Measurements from ENCODE around the gene GOLGA6B. TPM values are rescaled to one million over a fixed set of nuclear protein-coding genes. Genes with fewer than 3 reads are reported as not detected.
"Not testable (repeated sequence)": the region's sequence is repeated elsewhere in the genome, so short reads cannot be mapped to it uniquely, and the experiment has no call there.

Gene GOLGA6B
- polyA plus RNA-seq, 1 donor from 2014 or later, result not detected

- not testable (repeated sequence) for H3K9me3 Mint-ChIP-seq, H3K27ac Mint-ChIP-seq, H3K36me3 Mint-ChIP-seq, H3K4me1 Mint-ChIP-seq, H3K4me3 Mint-ChIP-seq, H3K27me3 Mint-ChIP-seq
These were observed 12.2 kb upstream of the GOLGA6B start for GRCh38 chr15:72642271-72642670.

GRCh38 chr15:72648631-72649253 lies 5.8 kb upstream of the GOLGA6B start:
- H3K4me3 Mint-ChIP-seq, H3K36me3 Mint-ChIP-seq, H3K27me3 Mint-ChIP-seq: not testable (repeated sequence)

GRCh38 chr15:72656014-72656413 lies 1.5 kb downstream of the GOLGA6B start:
- not testable (repeated sequence) for H3K4me1 Mint-ChIP-seq, H3K27me3 Mint-ChIP-seq, H3K27ac Mint-ChIP-seq, H3K4me3 Mint-ChIP-seq, H3K36me3 Mint-ChIP-seq, H3K9me3 Mint-ChIP-seq

More at GRCh38 chr15:72648631-72649253, 5.8 kb upstream of the GOLGA6B start:
- H3K4me1 Mint-ChIP-seq, H3K27ac Mint-ChIP-seq, H3K9me3 Mint-ChIP-seq: not testable (repeated sequence)

DNA sequence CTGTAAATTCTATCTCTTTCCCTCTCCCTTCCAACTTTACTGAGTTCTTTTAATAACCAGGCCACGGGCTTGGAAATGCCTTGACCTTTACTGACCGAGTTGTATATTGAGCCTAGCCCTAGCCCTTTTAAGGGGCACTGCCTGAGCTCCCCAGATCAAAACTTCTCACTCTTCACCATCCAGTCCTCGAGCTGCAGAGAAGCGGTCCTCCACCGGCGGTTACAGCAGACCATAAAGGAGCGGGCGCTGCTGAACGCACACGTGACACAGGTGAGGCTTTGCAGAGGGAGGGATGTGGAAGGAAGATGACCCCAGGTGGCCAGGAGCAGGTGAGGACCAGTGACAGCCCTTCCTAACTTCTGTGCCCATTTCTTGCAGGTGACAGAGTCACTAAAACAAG lies 6.6 kb downstream of the GOLGA6B start:
- H3K4me1 Mint-ChIP-seq, H3K4me3 Mint-ChIP-seq, H3K9me3 Mint-ChIP-seq, H3K27ac Mint-ChIP-seq, H3K27me3 Mint-ChIP-seq, H3K36me3 Mint-ChIP-seq: not testable (repeated sequence)

- not testable (repeated sequence) for H3K27ac Mint-ChIP-seq, H3K4me1 Mint-ChIP-seq, H3K36me3 Mint-ChIP-seq, H3K4me3 Mint-ChIP-seq, H3K27me3 Mint-ChIP-seq, H3K9me3 Mint-ChIP-seq
These were observed 9.4 kb downstream of the GOLGA6B start for GRCh38 chr15:72663931-72664330.

GRCh38 chr15:72665706-72666105 lies 11.2 kb downstream of the GOLGA6B start:
- H3K36me3 Mint-ChIP-seq, H3K27me3 Mint-ChIP-seq, H3K9me3 Mint-ChIP-seq, H3K4me1 Mint-ChIP-seq, H3K27ac Mint-ChIP-seq, H3K4me3 Mint-ChIP-seq: not testable (repeated sequence)

- H3K36me3 Mint-ChIP-seq, H3K4me1 Mint-ChIP-seq, H3K9me3 Mint-ChIP-seq, H3K27me3 Mint-ChIP-seq, H3K27ac Mint-ChIP-seq, H3K4me3 Mint-ChIP-seq: not testable (repeated sequence)
These were observed 15.3 kb downstream of the GOLGA6B start for GRCh38 chr15:72669803-72670202.

- not testable (repeated sequence) for H3K9me3 Mint-ChIP-seq, H3K36me3 Mint-ChIP-seq, H3K27me3 Mint-ChIP-seq, H3K4me1 Mint-ChIP-seq
- peak overlapping the region in 3 of 4 donors; percentile 77 to 96 (median 94) for H3K4me3 Mint-ChIP-seq
- peak overlapping the region in 1 of 3 donors; percentile 80 for H3K27ac Mint-ChIP-seq
These were observed 16.3 kb downstream of the GOLGA6B start for GRCh38 chr15:72670656-72671352.

DNA sequence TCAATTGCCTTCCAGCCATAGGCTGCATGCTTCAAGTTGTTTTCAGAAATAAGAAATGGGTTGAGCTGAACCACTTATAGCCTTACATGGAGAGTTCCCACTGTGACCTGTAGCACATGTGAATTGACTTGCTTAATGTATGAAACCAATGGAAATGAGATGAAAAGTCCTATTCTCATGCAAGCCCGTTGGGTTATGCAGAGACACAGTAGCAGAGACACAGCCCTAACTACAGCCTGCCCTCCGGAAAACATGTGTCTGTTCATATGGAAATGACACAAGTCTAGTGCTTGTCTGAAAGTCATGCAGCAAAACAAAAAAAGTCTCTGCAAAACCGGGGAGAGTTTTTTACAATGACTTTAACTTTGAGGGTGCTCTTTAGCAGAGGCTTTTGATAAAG lies 17.0 kb downstream of the GOLGA6B start:
- no peaks in the 10 kb centered on the region for H3K9me3 Mint-ChIP-seq
- no peak overlapping the region for H3K27ac Mint-ChIP-seq
- peaks cover 6% of the 10 kb centered on the region for H3K27me3 Mint-ChIP-seq
- peaks cover 0 to 6% (median 6%) of the 10 kb centered on the region in 3 donors for H3K4me1 Mint-ChIP-seq
- no peaks in the 10 kb centered on the region for H3K36me3 Mint-ChIP-seq
- H3K4me3 Mint-ChIP-seq, result peak overlapping the region in 1 of 4 donors; percentile 17

DNA sequence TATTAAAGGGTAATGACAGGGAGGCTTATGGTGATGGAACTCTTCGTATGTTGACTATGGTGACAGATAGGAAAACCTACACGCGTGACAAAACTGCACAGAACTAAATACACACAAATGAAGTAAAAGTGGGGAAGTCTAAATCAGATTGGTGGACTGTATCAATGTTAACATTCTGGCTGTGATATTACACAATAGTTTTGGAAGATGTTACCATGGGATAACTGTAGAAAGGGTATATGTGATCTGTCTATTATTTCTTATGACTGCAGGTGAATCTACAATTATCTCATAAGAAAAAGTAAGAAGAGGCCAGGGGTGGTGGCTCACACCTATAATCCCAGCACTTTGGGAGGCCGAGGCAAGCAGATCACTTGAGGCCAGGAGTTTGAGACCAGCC lies 22.3 kb downstream of the GOLGA6B start:
- Mint-ChIP-seq H3K27ac (peak overlapping the region in 1 of 3 donors; percentile 59), H3K27me3 (peaks cover 9% of the 10 kb centered on the region), H3K4me1 (peaks cover 0 to 3% (median 0%) of the 10 kb centered on the region in 3 donors), H3K36me3 (no peaks in the 10 kb centered on the region), H3K4me3 (no peak overlapping the region), H3K9me3 (no peaks in the 10 kb centered on the region)

DNA sequence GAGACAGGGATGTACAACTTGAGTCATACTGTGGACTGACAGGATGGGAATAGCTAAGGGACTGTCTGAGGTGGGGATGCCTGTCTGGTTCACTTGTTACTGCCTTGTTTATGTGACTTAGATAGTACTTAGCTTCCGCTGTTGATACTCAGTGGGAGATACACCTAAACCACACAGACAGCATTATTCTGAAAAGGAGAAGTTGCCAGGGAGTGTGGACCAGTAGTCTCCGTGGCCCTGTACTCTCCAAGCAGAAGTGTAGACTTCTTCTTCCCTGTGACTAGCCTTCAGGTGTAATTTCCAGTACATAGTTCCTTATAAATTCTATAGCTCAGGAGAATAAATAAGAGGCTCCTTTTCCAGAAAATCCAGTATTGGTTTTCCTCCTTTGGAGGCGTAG lies 26.4 kb downstream of the GOLGA6B start:
- H3K27me3 Mint-ChIP-seq, result peaks cover 6% of the 10 kb centered on the region
- H3K27ac Mint-ChIP-seq, result no peak overlapping the region
- no peaks in the 10 kb centered on the region for H3K36me3 Mint-ChIP-seq
- H3K4me1 Mint-ChIP-seq, result peaks cover under 1 to 13% (median 9%) of the 10 kb centered on the region in 3 donors
- no peaks in the 10 kb centered on the region for H3K9me3 Mint-ChIP-seq
- peak overlapping the region in 1 of 4 donors; percentile 60 for H3K4me3 Mint-ChIP-seq

- Mint-ChIP-seq H3K4me3 (peak overlapping the region in 1 of 4 donors; percentile 38), H3K27ac (peak overlapping the region in 1 of 3 donors; percentile 39), H3K4me1 (peaks cover 10 to 23% (median 19%) of the 10 kb centered on the region in 3 donors), H3K9me3 (no peaks in the 10 kb centered on the region), H3K27me3 (peaks cover 6% of the 10 kb centered on the region), H3K36me3 (no peaks in the 10 kb centered on the region)
These were observed 28.3 kb downstream of the GOLGA6B start for GRCh38 chr15:72682772-72683171.

DNA sequence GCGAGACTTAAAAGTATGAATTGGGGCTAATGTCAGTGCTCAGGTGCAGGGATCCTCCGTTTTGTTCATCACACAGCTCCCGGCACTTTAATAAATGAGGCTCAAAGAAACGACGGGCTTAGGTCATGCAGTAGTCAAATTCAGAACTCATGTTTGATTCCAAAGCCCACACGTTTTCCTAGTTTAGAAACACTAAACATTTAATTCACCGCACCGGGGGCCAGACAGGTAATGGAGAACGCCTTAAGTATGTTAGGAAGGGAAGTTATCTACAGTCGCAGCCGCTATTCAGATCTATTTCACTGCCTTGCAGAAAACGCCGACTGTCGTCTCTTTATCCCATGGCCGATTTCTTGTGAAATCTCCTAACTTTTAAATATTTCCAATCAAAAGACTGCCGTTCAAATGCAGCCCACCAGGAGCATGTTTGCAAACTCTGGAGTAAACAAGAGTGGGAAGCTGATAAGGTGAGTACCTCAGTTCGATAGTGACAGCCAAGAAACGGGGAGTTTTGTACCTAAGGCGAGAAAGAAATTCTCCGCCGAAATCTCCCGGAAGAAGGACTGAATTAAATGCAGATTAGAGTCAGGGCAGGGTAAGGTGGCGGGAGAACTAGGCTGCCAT lies 30.9 kb downstream of the GOLGA6B start:
- no peaks in the 10 kb centered on the region for H3K27me3 Mint-ChIP-seq
- H3K36me3 Mint-ChIP-seq, result no peaks in the 10 kb centered on the region
- peaks cover 10 to 23% (median 19%) of the 10 kb centered on the region in 3 donors for H3K4me1 Mint-ChIP-seq
- peak overlapping the region; percentile 96 to 97 (median 96) for H3K27ac Mint-ChIP-seq
- no peaks in the 10 kb centered on the region for H3K9me3 Mint-ChIP-seq
- H3K4me3 Mint-ChIP-seq, result peak overlapping the region; percentile 97 to 99 (median 99)

DNA sequence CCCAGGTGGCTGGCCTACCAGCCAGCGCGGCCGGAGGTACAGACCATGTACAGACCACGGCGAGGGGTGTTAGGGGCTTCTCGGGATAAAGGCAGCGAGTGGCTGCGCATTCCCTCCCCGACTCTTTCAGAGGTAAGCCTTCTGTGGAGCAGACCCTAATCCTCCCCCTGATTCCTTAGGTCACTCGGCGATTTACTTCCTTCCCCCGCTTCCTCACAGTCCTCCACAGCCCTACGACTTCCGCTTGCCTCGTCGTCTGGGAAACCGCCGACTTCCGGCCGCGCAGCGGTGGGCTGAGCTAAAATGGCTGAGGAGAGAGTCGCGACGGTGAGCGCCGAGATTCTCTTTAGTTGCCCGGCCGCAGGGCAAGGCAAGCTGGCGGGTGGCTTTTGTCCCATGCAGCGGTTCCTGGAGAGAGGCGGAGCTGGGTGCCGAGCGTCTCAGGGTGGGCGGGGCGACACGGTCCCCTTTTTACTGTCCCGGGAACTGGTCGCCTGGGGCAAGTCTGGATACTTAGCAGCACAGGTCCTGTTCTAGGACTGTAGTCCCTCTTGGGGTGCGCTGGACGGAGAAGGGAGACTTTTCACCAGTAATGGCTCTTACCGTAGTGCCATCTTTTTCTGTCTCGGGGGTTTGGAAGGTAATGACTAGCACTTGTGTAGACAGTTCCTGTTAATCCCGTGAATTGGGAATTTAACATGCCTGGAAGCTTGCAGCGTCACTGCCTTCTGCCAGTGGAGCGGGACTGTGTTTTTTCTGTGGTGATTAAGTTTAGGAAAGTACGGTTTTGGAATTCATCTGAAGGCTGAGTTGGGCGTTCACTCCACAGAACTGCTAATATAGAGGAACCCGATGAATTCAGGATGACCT lies 31.7 kb downstream of the GOLGA6B start, which contains the start of the genes BBS4 and HIGD2B:
Gene BBS4 (plus strand): TSS at position 283 of the 870 bp plus-strand sequence. CDS start 21 bp downstream, at position 304.
Gene HIGD2B (minus strand): TSS at position 258 of the 870 bp plus-strand sequence. CDS start 9,808 bp downstream, outside the sequence.
- H3K27ac Mint-ChIP-seq, result peak within 1 kb of the TSS; percentile 96 to 97 (median 96)
- H3K4me1 Mint-ChIP-seq, result peaks cover 10 to 23% (median 18%) of the 10 kb centered on the region in 3 donors
- no peaks in the 10 kb centered on the region for H3K27me3 Mint-ChIP-seq
- no peaks in the 10 kb centered on the region for H3K36me3 Mint-ChIP-seq
- no peaks in the 10 kb centered on the region for H3K9me3 Mint-ChIP-seq
- peak within 1 kb of the TSS; percentile 97 to 99 (median 99) for H3K4me3 Mint-ChIP-seq

GRCh38 chr15:72688697-72689096 lies 34.2 kb downstream of the GOLGA6B start:
- no peaks in the 10 kb centered on the region for H3K9me3 Mint-ChIP-seq
- H3K36me3 Mint-ChIP-seq, result no peaks in the 10 kb centered on the region
- peaks cover 10 to 19% (median 18%) of the 10 kb centered on the region in 3 donors for H3K4me1 Mint-ChIP-seq
- no peaks in the 10 kb centered on the region for H3K27me3 Mint-ChIP-seq
- H3K27ac Mint-ChIP-seq, result peak overlapping the region in 1 of 3 donors; percentile 73
- H3K4me3 Mint-ChIP-seq, result peak overlapping the region in 1 of 4 donors; percentile 57
